HG03354 (cell line): ENCODE data around the gene WDR6.

ENCODE experiments used
- ATAC-seq: cut with Tn5 transposase; IDR thresholded peaks from one replicate; pipeline ENCODE4 v1.9.1; 2021; ENCODE audit warnings: mild to moderate bottlenecking; ENCODE audit not compliant: unreplicated experiment, poor library complexity, severe bottlenecking

Gene WDR6, protein sequence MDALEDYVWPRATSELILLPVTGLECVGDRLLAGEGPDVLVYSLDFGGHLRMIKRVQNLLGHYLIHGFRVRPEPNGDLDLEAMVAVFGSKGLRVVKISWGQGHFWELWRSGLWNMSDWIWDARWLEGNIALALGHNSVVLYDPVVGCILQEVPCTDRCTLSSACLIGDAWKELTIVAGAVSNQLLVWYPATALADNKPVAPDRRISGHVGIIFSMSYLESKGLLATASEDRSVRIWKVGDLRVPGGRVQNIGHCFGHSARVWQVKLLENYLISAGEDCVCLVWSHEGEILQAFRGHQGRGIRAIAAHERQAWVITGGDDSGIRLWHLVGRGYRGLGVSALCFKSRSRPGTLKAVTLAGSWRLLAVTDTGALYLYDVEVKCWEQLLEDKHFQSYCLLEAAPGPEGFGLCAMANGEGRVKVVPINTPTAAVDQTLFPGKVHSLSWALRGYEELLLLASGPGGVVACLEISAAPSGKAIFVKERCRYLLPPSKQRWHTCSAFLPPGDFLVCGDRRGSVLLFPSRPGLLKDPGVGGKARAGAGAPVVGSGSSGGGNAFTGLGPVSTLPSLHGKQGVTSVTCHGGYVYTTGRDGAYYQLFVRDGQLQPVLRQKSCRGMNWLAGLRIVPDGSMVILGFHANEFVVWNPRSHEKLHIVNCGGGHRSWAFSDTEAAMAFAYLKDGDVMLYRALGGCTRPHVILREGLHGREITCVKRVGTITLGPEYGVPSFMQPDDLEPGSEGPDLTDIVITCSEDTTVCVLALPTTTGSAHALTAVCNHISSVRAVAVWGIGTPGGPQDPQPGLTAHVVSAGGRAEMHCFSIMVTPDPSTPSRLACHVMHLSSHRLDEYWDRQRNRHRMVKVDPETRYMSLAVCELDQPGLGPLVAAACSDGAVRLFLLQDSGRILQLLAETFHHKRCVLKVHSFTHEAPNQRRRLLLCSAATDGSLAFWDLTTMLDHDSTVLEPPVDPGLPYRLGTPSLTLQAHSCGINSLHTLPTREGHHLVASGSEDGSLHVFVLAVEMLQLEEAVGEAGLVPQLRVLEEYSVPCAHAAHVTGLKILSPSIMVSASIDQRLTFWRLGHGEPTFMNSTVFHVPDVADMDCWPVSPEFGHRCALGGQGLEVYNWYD

DNA sequence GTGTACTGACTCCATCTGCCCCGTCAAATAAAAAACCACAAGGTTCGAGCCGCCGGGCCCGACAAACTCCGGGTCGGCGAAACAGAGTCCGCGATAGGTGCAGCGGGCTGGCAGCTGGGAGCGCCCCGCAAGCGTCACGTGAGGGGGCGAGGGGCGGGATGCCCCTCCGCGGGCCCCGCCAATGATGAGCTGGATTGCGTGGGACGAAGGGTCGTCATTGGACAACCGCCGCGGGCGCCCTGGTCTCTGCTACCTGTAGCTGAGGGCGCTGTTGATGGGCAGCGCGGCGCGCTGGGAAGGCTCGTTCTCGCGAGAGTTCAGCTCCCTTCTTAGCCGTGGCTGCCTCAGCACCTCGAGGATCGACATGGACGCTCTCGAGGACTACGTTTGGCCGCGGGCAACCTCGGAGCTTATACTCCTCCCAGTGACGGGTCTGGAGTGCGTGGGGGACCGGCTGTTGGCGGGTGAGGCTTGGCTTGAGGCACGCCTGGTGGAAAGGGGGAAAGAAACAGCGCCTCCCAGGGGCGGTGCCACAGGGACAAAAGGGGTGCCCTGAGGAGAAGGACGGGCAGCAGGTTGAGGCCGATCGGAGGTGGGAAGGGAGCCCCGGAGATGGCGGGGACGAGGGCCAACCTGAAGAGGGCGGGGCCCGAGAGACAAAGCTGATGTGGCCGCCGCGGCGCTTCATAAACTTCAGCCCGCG lies at the start of gene WDR6:
Gene WDR6, plus strand, starts transcription at position 324 of the 703 bp plus-strand sequence. Its CDS starts 41 bp downstream, at position 365.
- ATAC-seq: peak; percentile 89

DNA sequence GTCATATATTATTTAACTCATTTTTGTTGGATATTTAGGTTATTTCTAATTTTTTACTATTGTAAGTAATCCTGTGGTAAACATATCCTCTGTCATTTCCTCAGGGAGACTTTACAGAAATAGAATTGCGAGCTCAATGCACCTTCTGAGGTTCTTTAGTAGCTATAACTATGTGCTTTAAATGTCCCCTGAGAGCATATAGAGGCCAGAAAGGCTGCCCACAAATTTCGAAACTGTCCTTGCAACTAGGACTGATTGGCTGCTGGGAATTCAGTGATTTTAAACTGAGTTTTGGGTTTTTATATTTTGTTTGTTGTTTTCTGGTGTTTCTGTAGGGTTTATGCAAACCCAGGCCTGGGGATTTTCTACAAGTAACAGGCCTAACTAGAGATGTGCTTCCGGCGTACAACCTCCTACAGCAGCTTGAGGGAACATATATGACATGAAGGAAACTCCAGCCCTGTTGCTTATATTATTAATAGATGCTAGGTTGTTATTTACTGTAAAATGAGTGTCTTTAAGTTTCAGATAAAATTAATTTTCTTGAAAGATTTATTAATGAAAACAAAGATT lies 46.3 kb upstream of the WDR6 start:
- ATAC-seq: no peak

DNA sequence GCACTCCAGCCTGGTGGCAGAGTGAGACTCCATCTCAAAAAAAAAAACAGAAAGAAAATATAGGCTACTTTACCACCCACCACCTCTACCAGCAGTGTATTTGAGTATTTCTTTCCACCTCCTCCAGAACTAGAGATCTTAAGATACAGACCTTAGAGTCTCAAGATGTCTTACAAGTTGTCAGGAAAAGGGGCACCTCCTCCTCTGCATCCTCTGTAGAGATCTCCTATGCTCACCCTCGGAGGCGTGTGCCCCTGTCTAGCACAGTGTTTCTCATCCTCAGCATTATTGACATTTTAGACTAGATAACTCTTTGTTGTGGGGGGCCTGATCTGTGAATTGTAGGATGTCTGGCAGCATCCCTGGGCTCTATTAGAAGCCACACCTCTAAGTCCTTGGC lies 44.9 kb upstream of the WDR6 start:
- no peak for ATAC-seq

DNA sequence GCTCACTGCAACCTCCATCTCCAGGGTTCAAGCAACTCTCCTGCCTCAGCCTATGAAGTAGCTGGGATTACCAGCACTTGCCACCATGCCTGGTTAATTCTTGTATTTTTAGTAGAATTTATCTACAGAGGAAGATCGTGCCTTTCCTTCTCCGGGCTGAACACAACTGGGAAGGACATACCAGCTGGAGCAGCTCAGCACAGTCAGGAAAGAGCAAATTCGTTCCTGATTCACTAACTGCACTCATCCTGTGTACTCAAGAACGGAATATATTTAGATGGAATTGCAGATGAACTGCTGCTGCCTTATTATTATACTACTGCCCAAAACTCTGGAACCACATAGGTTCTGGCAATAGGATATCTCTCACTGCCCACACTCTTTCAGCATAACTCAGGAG lies 44.3 kb upstream of the WDR6 start:
- ATAC-seq: no peak

DNA sequence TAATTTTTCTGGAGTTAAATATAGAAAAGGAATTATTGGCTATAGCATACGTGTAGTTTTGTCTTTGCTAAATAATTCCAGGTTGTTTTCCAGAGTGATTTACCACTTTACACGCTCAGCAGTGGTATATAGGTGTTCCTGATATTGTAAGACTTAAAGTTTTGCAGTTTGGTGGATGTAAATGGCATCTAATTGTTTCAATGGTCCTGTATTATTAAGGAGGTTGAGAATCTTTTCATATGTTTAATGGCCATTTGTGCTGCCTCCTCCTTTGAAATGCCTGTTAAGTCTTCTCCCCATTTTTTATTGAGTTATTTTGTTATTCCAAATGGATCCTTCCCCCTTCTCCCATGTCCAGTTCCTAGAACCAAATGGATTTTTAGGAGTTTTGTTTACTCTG lies 43.6 kb upstream of the WDR6 start:
- ATAC-seq: no peak

DNA sequence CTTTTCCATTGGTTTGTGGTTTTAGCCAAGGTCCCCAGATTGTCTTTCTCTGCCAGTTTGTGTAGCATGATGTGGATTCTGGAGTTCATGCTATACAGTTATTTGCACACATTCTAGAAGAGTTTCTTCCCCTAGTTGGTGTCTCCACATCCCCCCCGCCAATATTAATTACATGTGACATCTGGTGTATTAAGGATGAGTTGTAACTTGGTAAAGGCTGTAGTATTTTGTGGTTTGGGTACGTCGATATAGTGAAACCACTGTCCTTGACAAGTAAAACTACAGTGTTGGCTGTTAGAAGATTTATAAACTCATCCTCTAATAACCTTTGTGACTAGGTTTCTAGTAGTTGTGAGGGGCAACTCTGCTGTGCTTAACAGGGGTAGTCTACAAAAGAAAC lies 40.8 kb upstream of the WDR6 start:
- no peak for ATAC-seq

DNA sequence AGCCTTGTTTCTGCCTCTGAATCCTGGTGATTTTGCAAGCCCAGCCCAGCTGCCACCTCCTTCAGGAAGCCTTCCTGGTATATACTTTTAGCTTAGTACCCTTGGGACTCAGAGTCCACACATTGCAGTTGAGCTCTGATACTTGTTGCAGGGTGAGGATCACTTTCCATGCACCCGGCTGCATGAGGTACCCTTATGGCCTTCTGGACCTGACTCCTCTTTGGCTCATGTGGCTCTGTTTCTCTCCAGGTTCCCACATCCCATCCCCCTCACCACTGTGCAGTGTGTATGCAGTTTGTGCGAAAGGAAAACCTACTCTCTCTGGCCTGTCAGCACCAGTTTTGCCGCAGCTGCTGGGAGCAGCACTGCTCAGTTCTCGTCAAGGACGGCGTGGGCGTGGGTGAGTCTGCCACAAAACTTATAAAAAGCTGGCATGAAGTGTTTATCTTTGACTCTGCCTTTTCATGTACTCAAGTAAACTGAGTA lies 40.3 kb upstream of the WDR6 start:
- no peak for ATAC-seq

DNA sequence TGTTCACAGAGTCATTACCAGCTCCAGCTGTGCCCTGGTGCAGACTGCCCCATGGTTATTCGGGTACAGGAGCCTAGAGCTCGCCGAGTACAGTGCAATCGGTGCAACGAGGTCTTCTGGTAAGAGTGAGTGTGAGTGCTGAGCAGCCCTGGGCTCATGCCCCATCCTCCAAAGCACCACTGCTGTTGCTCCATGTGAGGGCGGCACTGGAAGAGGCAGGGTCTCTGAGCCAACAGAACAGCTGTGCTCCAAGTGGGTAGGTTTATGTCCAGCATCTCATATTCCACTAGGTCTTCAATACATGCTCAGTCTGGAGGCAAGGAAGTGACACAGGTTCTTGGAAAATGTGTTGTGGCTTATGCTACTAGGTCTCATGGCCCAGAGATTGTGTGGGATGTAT lies 36.6 kb upstream of the WDR6 start:
- no peak for ATAC-seq

DNA sequence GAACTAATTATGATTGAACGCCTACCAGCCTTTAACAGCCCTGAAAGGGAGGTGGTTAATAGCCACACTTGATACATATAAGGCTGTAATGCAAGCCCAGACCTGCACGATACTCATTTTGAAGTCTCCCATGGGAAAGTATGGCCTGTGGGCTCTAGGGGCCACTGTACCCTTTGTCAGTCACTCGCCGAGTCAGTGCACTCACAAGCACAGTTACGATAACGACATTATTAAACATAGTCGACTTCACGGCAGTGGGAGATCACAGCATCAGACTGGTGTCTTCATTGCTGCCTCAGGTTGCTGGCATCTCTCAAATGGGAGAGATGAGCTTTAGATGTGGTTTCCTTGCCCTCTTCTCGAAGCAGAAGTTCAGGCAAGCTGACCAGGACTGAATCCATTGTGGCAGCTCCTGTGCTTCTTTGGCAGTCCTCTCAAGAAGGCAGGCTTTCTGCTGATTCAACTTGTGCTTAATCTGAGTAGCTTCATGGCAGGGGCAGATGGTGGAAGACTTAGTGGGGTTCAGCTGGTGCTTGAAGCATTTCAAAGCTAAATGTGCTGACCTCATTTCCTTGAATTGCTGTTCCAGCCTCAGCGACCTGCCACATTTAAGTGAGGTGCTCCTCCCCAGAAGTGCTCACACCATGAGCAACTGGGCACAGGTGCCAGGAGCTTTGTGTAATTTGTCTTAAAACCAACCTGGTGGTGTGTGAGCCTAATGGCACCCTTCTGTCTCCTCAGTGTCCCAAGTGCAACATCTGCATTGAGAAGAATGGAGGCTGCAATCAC lies 32.9 kb upstream of the WDR6 start:
- no peak for ATAC-seq

DNA sequence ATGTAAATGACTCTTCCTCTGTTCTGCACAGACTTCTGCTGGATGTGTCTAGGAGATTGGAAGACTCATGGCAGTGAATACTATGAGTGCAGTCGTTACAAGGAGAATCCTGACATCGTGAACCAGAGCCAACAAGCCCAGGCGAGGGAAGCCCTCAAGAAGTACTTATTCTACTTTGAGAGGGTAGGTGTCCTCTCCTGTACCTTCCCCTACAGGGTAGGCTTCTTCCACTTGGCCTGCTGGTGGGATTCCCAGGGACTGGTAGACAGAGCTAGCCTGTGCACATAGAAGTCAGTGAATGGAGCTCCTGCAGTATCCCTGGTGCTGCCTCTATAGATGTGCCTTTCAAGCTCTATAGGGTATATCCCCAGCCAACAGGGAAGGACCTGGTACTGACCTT lies 27.7 kb upstream of the WDR6 start:
- no peak for ATAC-seq

DNA sequence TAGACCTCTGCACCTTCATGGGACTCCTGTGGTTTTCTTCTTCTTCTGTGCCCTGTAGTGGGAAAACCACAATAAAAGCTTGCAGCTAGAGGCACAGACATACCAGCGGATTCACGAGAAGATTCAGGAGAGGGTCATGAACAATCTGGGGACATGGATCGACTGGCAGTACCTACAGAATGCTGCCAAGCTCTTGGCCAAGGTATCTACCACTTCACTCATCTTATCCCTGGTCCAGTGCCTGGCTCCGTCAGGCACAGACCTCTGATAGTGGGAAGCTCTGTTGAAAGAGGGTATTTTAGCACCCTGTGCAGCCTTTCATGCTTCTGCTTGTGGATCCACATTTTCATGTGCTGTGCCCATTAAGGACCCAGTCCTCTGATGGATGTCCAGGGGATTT lies 26.9 kb upstream of the WDR6 start:
- no peak for ATAC-seq

DNA sequence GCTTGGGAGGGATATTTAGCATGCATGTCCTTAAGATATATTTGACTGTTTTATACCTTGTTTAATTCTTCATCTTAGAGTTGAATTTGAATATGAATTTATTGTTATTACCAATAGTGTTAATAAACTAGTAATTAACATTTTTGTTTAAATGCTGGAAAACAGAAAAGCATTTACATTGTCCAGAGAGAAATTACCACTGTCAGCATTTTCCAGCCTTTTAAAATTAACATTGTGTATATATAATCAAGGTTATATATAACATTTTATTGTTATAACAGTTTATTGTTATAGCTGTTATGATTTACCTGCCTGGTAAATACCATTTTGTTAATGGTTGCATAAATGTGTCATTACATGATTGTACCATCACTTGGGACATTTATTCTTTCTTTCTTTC lies 25.2 kb upstream of the WDR6 start:
- no peak for ATAC-seq

DNA sequence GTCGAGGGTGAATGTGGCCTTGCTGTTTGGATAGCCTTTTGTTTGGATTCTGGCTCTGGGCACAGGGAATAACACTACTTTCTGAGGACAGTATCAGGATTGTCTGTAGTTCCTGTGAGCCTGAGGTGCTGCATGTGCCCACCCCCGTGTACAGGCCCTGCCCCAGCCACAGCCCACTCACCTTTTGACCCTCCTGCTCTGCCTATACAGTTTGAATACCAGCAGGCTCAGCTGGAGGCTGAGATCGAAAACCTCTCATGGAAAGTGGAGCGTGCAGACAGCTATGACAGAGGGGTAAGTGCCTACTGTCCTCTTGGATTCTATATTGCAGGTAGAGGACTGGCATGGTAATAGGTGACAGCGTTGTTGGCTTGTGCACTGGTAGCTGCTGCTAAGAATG lies 24.5 kb upstream of the WDR6 start:
- ATAC-seq: no peak

DNA sequence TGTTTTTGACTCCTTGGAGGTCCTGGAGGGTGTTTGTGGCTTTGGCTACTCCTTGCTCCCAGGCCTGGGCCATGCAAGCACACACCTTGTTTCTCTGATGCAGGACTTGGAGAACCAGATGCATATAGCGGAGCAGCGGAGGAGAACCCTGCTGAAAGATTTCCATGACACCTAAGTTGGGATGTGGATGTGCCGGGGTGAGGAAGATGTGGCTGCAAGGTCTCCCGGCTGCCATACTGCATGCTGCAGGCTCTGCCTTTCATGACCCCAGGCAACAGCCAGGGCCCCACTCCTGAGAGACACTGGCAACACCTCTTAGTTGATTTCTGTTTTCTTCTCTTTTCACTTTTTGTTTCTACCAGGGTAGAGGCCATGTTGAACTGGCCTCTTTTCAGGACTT lies 24.1 kb upstream of the WDR6 start:
- ATAC-seq: no peak

DNA sequence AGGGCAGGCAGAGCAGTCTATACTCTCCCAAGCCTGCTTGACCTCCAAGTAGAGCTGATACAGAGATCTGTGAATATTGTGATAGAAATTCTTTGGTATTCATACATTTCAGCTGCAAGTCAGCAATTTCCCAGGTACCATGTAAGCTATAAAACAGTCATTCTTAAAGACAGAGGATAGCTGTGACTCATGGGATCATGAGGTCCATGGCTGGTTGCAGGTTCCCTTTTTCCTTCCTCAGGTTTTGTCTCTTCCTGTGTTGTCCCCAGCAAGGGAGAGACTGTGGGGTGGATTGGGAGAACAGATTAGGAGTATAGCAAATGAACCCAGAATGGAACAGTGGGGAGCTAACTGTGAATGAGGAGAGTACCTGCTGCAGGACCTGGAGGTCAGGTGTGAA lies 22.5 kb upstream of the WDR6 start:
- ATAC-seq: no peak

DNA sequence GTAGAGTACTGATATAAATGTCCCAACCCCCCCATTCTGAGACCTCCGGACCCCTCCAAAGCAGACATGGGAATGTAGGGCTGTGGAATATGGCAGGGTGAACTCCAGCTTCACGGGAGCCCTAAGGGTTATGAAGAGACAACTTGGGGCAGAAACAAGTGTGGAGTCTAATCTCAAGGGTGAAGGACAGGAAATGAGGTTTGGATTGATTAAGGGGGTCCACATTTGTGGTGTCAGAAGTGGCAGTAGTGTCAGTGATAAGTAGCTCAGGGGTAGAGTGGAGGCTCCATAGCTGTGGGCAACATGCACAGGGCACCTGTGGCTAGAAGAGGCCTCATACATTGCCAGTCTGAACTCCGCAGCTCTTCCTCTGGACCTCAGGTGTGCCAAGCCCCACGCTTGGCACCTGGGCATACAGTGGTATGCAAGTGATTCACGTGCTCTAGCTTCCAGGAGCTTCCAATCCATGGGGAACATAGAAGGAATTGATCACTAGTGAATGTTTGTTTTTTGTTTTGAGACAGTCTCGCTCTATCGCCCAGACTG lies 21.3 kb upstream of the WDR6 start:
- no peak for ATAC-seq

DNA sequence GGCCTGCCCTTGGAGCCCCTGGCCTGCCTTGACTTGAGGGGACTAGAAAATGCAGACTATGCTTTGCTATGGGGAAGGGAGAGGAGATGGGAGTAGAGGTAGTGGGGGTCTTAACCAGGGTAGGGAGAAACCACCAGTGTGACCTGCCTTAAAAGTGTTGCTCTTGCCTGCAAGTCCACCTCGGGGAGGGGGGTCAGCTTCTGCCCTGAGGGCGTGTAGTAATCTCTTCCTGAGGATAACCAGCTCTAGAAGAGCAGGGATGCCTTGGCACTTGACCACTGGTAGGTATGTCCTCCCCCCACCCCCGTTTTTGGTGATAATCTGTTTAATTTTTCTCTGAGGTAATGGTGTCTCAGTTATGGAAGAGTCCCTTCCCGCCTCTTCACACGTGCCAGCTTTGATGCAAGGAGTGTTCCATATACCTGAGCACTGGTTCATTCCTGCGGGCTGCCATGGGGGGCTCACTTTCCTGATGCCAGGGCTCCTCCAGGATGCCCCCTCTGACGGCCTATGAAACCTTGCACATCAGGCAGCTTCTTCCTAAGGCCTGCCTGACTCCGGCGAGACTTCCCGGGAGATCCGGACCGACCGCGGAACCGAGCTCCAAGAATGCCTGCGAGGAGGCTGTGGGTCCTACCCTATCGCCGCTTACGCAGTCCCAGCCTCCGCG lies 17.9 kb upstream of the WDR6 start:
- no peak for ATAC-seq
